B cell (primary cell): ENCODE data around the gene TRIM27. TPM values are rescaled to one million over a fixed set of nuclear protein-coding genes. Genes with fewer than 3 reads are reported as not detected.

Source experiments
- ATAC-seq: fragments of 200-7000 bp; cut with Tn5 transposase; one replicate; pipeline ENCODE4 v1.10.0; 2021; ENCODE audit warnings: low read depth, mild to moderate bottlenecking, moderate number of reproducible peaks, moderate library complexity
- CTCF ChIA-PET: fragments of 350-600 bp; sonication (Branson Sonifier 250); formaldehyde crosslinking; loops from one replicate; lab custom pipeline; 2021; ENCODE audit warnings: antibody characterized with exemption, inconsistent platforms; lab: Charles Lee
- POLR2A ChIA-PET: fragments of 350-600 bp; sonication (Branson Sonifier 250); formaldehyde crosslinking; loops from one replicate; lab custom pipeline; 2021; ENCODE audit warnings: antibody characterized with exemption; lab: Charles Lee
- DNase-seq: peaks from one replicate; pipeline ENCODE4 v3.0.0; 2013
- H2AFZ ChIP-seq: 2 replicates; pipeline ENCODE4 v1.6.1; 2012; ENCODE audit warnings: mild to moderate bottlenecking, low read depth, low read length; ENCODE audit not compliant: insufficient read depth, poor library complexity, severe bottlenecking
- H3K27ac ChIP-seq, 2 donors: 1 replicate in 1 of 2; 2 replicates in 1 of 2; pipeline ENCODE4 v1.5.1; 2012 to 2013; ENCODE audit warnings: low read length in 2 of 2, mild to moderate bottlenecking in 2 of 2, moderate library complexity in 1 of 2
- H3K27me3 ChIP-seq, 4 experiments: fragments of 200-600 bp in 1 of 4; sonication (generic) in 1 of 4; replicated peaks in 1 of 4; 1 replicate in 2 of 4; 2 replicates in 2 of 4; pipeline versions ENCODE4 v1.6.1 to v1.7.0; 2013 to 2016; ENCODE audit warnings: low read length in 3 of 4, mild to moderate bottlenecking in 2 of 4, mixed read lengths in 1 of 4, moderate library complexity in 1 of 4; ENCODE audit not compliant: insufficient read depth in 4 of 4, control insufficient read depth in 3 of 4; ENCODE audit errors: control extremely low read depth in 1 of 4
- H3K36me3 ChIP-seq, 2 experiments: replicated peaks in 1 of 2; 1 replicate in 1 of 2; 2 replicates in 1 of 2; pipeline versions ENCODE4 v1.6.1 to v1.7.1; 2013; ENCODE audit warnings: low read length in 1 of 2; ENCODE audit not compliant: insufficient read depth in 2 of 2, control insufficient read depth in 1 of 2; ENCODE audit errors: control extremely low read depth in 1 of 2, extremely low read depth in 1 of 2
- H3K4me1 ChIP-seq, 2 donors: fragments of 200-600 bp in 1 of 2; sonication (generic) in 1 of 2; 1 replicate in 1 of 2; 2 replicates in 1 of 2; pipeline versions ENCODE4 v1.5.1 to v1.6.1; 2013 to 2017; ENCODE audit warnings: low read length in 2 of 2; ENCODE audit not compliant: control insufficient read depth in 2 of 2, insufficient read depth in 2 of 2
- H3K4me2 ChIP-seq: replicated peaks from 2 replicates; pipeline ENCODE3; 2012; ENCODE audit warnings: mild to moderate bottlenecking, low read depth, low read length; ENCODE audit not compliant: poor library complexity, severe bottlenecking
- H3K4me3 ChIP-seq, 5 experiments: fragments of 200-600 bp in 1 of 5; sonication (generic) in 1 of 5; 1 replicate in 3 of 5; 2 replicates in 2 of 5; pipeline versions ENCODE4 v1.5.1 to v1.7.0; 2011 to 2016; ENCODE audit warnings: low read length in 4 of 5, mild to moderate bottlenecking in 4 of 5, low read depth in 2 of 5, control low read depth in 1 of 5, moderate library complexity in 1 of 5; ENCODE audit not compliant: insufficient read depth in 1 of 5; ENCODE audit errors: control extremely low read depth in 1 of 5, extremely low read depth in 1 of 5
- H3K79me2 ChIP-seq: fragments of 200-600 bp; sonication (generic); one replicate; pipeline ENCODE4 v1.6.0; 2016; ENCODE audit warnings: low read length; ENCODE audit not compliant: control insufficient read depth, insufficient read depth
- H3K9ac ChIP-seq: fragments of 200-600 bp; sonication (generic); 2 replicates; pipeline ENCODE4 v1.6.1; 2017; ENCODE audit warnings: mild to moderate bottlenecking, low read length, moderate library complexity
- H3K9me3 ChIP-seq, 3 donors: one replicate each; pipeline versions ENCODE4 v1.6.1 to v1.7.1; 2013; ENCODE audit warnings: low read length in 2 of 3; ENCODE audit not compliant: control insufficient read depth in 2 of 3, insufficient read depth in 1 of 3; ENCODE audit errors: control extremely low read depth in 1 of 3
- H4K20me1 ChIP-seq: 2 replicates; pipeline ENCODE4 v1.6.0; 2012; ENCODE audit warnings: mild to moderate bottlenecking, low read length; ENCODE audit not compliant: insufficient read depth, control insufficient read depth, poor library complexity, severe bottlenecking
- H3K27ac Mint-ChIP-seq: one replicate; pipeline ENCODE4 v1.8.0; 2021; ENCODE audit warnings: mixed read lengths
- H3K27me3 Mint-ChIP-seq: one replicate; pipeline ENCODE4 v1.8.0; 2021; ENCODE audit warnings: mixed read lengths
- H3K4me1 Mint-ChIP-seq: one replicate; pipeline ENCODE4 v1.8.0; 2021; ENCODE audit warnings: mixed read lengths
- H3K4me3 Mint-ChIP-seq: one replicate; pipeline ENCODE4 v1.8.0; 2021; ENCODE audit warnings: mixed read lengths
- H3K9me3 Mint-ChIP-seq: one replicate; pipeline ENCODE4 v1.8.0; 2022; ENCODE audit warnings: mixed read lengths; ENCODE audit not compliant: insufficient read depth
- EZH2 ChIP-seq: IDR thresholded peaks from 2 replicates; pipeline ENCODE4 v1.6.1; 2012; ENCODE audit warnings: borderline replicate concordance, low read depth, mild to moderate bottlenecking, moderate library complexity, low read length; ENCODE audit not compliant: insufficient read depth, poor library complexity, severe bottlenecking
- WGBS: methylation state at CpG from one replicate; pipeline ENCODE4 v1.1.5; 2013; ENCODE audit warnings: missing lambda C conversion rate; ENCODE audit not compliant: insufficient coverage; 5-methylcytosine and 5-hydroxymethylcytosine counted together
- intact Hi-C: fragments of 100-400 bp; cut with micrococcal nuclease; formaldehyde crosslinking; loops from one replicate; pipeline ENCODE4 v1.10.0; 2022
- polyA plus RNA-seq: library from polyadenylated mRNA; depleted of rRNA; stranded (reverse); fragments of >200 nt; gene quantifications from 2 replicates; pipeline ENCODE4 v1.2.3, GENCODE V29; 2012
- total RNA-seq, 2 donors: library from RNA; stranded (reverse); fragments of 120-200 nt in 1 of 2; gene quantifications; 1 replicate in 1 of 2; 2 replicates in 1 of 2; pipeline versions ENCODE4 v1.2.3 to v1.2.4, GENCODE V29; 2013 to 2022
- TF ChIP-seq, protein P1 (sequence below): fragments of 200-600 bp; IDR thresholded peaks from one replicate; pipeline ENCODE4 v1.8.0; 2022; ENCODE audit warnings: antibody characterized with exemption, mild to moderate bottlenecking

TRIM27 gene
- total and polyA plus RNA-seq, 2 donors (not counting 1 experiment from before 2014, with no cell fraction given) = 48.3 to 70.0 TPM

DNA sequence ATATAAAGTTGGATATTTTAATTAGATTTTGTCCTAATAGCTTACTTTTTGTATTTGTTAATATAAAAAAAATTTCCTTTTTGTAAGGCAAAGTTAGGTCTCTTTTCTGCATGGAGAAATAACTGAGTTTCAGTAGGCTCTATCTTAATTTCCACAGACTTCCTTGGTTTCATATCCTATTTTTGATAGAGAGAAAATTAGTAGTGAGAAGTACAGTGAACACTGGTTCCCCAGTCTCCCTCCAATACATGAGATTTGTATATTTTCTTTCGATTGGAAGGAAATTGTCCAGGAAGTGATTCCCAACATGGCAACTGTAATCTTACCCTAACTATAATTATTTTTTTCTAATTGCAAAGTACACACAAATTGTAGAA, 26.4 kb downstream of the TRIM27 start:
- Mint-ChIP-seq H3K27me3 (peaks cover 4% of the 10 kb centered on the region), H3K4me3 (peak overlapping the region; percentile 99), H3K9me3 (no peaks in the 10 kb centered on the region), H3K4me1 (peaks cover 35% of the 10 kb centered on the region), H3K27ac (peak overlapping the region; percentile 100)
- CTCF ChIA-PET = interaction anchor here (0.7 to 1.3 kb wide), 2 partner anchors 60 to 1090 kb away, joined by 3 read pairs; a partner anchor contains a TSS
- Histone ChIP-seq H3K4me3 (peak overlapping the region; percentile 73 to 86 (median 83)), H3K4me2 (peak overlapping the region; percentile 72), H3K4me1 (peaks cover 17 to 21% of the 10 kb centered on the region in 2 donors), H4K20me1 (no peaks in the 10 kb centered on the region), H2AFZ (no peak overlapping the region), H3K36me3 (peaks cover 0 to 14% of the 10 kb centered on the region in 2 experiments), H3K79me2 (no peaks in the 10 kb centered on the region), H3K27me3 (no peaks in the 10 kb centered on the region), H3K27ac (peak overlapping the region; percentile 97), H3K9me3 (peaks cover 0 to 3% (median 0%) of the 10 kb centered on the region in 3 donors), H3K9ac (peak overlapping the region; percentile 91)
- no peak for ATAC-seq
- no peak for DNase-seq
- TF ChIP-seq, protein P1, sequence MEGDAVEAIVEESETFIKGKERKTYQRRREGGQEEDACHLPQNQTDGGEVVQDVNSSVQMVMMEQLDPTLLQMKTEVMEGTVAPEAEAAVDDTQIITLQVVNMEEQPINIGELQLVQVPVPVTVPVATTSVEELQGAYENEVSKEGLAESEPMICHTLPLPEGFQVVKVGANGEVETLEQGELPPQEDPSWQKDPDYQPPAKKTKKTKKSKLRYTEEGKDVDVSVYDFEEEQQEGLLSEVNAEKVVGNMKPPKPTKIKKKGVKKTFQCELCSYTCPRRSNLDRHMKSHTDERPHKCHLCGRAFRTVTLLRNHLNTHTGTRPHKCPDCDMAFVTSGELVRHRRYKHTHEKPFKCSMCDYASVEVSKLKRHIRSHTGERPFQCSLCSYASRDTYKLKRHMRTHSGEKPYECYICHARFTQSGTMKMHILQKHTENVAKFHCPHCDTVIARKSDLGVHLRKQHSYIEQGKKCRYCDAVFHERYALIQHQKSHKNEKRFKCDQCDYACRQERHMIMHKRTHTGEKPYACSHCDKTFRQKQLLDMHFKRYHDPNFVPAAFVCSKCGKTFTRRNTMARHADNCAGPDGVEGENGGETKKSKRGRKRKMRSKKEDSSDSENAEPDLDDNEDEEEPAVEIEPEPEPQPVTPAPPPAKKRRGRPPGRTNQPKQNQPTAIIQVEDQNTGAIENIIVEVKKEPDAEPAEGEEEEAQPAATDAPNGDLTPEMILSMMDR = no peak
- TF ChIP-seq EZH2 = no peak
- intact Hi-C loops = no loop called here
- POLR2A ChIA-PET = interaction anchor here (0.6 to 3.0 kb wide), 3 partner anchors 26 to 1210 kb away, joined by 3 to 41 read pairs (median 3); partner anchors contain the start of gene TRIM27
- no CpG with 5 or more reads among the region's 1 CpG for WGBS
